ENCODE data around the gene WWTR1.

GRCh38 chr3:149476225-149476624 is 181.6 kb downstream of the WWTR1 start:
- TF ChIP-seq, protein P1, sequence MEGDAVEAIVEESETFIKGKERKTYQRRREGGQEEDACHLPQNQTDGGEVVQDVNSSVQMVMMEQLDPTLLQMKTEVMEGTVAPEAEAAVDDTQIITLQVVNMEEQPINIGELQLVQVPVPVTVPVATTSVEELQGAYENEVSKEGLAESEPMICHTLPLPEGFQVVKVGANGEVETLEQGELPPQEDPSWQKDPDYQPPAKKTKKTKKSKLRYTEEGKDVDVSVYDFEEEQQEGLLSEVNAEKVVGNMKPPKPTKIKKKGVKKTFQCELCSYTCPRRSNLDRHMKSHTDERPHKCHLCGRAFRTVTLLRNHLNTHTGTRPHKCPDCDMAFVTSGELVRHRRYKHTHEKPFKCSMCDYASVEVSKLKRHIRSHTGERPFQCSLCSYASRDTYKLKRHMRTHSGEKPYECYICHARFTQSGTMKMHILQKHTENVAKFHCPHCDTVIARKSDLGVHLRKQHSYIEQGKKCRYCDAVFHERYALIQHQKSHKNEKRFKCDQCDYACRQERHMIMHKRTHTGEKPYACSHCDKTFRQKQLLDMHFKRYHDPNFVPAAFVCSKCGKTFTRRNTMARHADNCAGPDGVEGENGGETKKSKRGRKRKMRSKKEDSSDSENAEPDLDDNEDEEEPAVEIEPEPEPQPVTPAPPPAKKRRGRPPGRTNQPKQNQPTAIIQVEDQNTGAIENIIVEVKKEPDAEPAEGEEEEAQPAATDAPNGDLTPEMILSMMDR (conservative IDR thresholded peaks at IDR 0.05; ENCODE audit: low read depth, low read length) = no peak
- TF ChIP-seq EZH2phosphoT487 (IDR thresholded peaks at IDR 0.05; ENCODE audit: borderline replicate concordance, low read length) = no peak
- no peak for TF ChIP-seq EZH2 (IDR thresholded peaks at IDR 0.05; ENCODE audit: low read length, unreplicated experiment)

All from PC-3 (cell line).